ENCODE measurements around the gene SAMHD1.

SAMHD1 gene

GRCh38 chr20:36873498-36874189 is 77.9 kb downstream of the SAMHD1 start:
- no peak for DNase-seq (ENCODE audit: low read depth, low spot score)

GRCh38 chr20:36872852-36873251 is 78.7 kb downstream of the SAMHD1 start:
- no peak for DNase-seq (ENCODE audit: low read depth, low spot score)

GRCh38 chr20:36871640-36872570 is 79.6 kb downstream of the SAMHD1 start:
- no peak for DNase-seq (ENCODE audit: low read depth, low spot score)

GRCh38 chr20:36866681-36867495 is 84.6 kb downstream of the SAMHD1 start:
- DNase-seq (ENCODE audit: low read depth, low spot score): no peak

GRCh38 chr20:36866164-36866563 is 85.3 kb downstream of the SAMHD1 start:
- no peak for DNase-seq (ENCODE audit: low read depth, low spot score)

- DNase-seq (ENCODE audit: low read depth, low spot score): no peak
These were observed 85.7 kb downstream of the SAMHD1 start for GRCh38 chr20:36865861-36866149.

- no peak for DNase-seq (ENCODE audit: low read depth, low spot score)
These were observed 86.2 kb downstream of the SAMHD1 start for GRCh38 chr20:36865076-36865860.

GRCh38 chr20:36862857-36863668 is 88.4 kb downstream of the SAMHD1 start:
- no peak for DNase-seq (ENCODE audit: low read depth, low spot score)

- DNase-seq (ENCODE audit: low read depth, low spot score): no peak
These were observed 89.4 kb downstream of the SAMHD1 start for GRCh38 chr20:36861875-36862801.

GRCh38 chr20:36861625-36861874 is 90.0 kb downstream of the SAMHD1 start:
- DNase-seq (ENCODE audit: low read depth, low spot score): no peak

GRCh38 chr20:36860811-36861624 is 90.5 kb downstream of the SAMHD1 start:
- no peak for DNase-seq (ENCODE audit: low read depth, low spot score)

- DNase-seq (ENCODE audit: low read depth, low spot score): no peak
These were observed 91.2 kb downstream of the SAMHD1 start for GRCh38 chr20:36860339-36860738.

GRCh38 chr20:36859700-36860330 is 91.7 kb downstream of the SAMHD1 start:
- DNase-seq (ENCODE audit: low read depth, low spot score): no peak

- DNase-seq (ENCODE audit: low read depth, low spot score): no peak
These were observed 92.3 kb downstream of the SAMHD1 start for GRCh38 chr20:36859282-36859555.

GRCh38 chr20:36856691-36857635 is 94.5 kb downstream of the SAMHD1 start:
- DNase-seq (ENCODE audit: low read depth, low spot score): no peak

GRCh38 chr20:36856195-36856594 is 95.3 kb downstream of the SAMHD1 start:
- DNase-seq (ENCODE audit: low read depth, low spot score): no peak

GRCh38 chr20:36855241-36855657 is 96.3 kb downstream of the SAMHD1 start:
- no peak for DNase-seq (ENCODE audit: low read depth, low spot score)
